BJ (cell line): ENCODE measurements around the gene HHAT. TPM values are rescaled to one million over a fixed set of nuclear protein-coding genes. Genes with fewer than 3 reads are reported as not detected.

Source experiments
- CTCF ChIA-PET: fragments of 350-600 bp; formaldehyde crosslinking; extraction: SDS; loops from one replicate; lab custom pipeline; 2021; ENCODE audit warnings: antibody characterized with exemption, inconsistent platforms; lab: Yijun Ruan, JAX
- POLR2A ChIA-PET: fragments of 300-600 bp; sonication (Branson Sonifier 250); formaldehyde crosslinking; extraction: SDS; loops from one replicate; lab custom pipeline; 2021; ENCODE audit warnings: antibody characterized with exemption; lab: Charles Lee
- DNase-seq: peaks from one replicate; pipeline ENCODE4 v3.0.0-alpha.2; 2011; ENCODE audit warnings: low read depth
- H3K27me3 ChIP-seq: 2 replicates; pipeline ENCODE4 v1.6.0; 2011; ENCODE audit warnings: low read length; ENCODE audit not compliant: control insufficient read depth, insufficient read depth
- H3K36me3 ChIP-seq: 2 replicates; pipeline ENCODE4 v1.5.1; 2011; ENCODE audit warnings: low read length; ENCODE audit not compliant: control insufficient read depth, insufficient read depth
- H3K4me3 ChIP-seq: 2 replicates; pipeline ENCODE4 v1.5.1; 2011; ENCODE audit warnings: low read depth, mild to moderate bottlenecking, control low read depth, low read length
- polyA plus RNA-seq: library from polyadenylated mRNA; depleted of rRNA; stranded (reverse); fragments of >200 nt; gene quantifications from 2 replicates; pipeline ENCODE4 v1.2.3, GENCODE V29; 2011
- TF ChIP-seq, protein P1 (sequence below): IDR thresholded peaks from 2 replicates; pipeline ENCODE4 v1.5.1; 2011; ENCODE audit warnings: low read depth, mild to moderate bottlenecking, control low read depth, inconsistent platforms, low read length, moderate library complexity; ENCODE audit not compliant: insufficient read depth

HHAT gene
- polyA plus RNA-seq, 1 experiment: 6.6 TPM

DNA sequence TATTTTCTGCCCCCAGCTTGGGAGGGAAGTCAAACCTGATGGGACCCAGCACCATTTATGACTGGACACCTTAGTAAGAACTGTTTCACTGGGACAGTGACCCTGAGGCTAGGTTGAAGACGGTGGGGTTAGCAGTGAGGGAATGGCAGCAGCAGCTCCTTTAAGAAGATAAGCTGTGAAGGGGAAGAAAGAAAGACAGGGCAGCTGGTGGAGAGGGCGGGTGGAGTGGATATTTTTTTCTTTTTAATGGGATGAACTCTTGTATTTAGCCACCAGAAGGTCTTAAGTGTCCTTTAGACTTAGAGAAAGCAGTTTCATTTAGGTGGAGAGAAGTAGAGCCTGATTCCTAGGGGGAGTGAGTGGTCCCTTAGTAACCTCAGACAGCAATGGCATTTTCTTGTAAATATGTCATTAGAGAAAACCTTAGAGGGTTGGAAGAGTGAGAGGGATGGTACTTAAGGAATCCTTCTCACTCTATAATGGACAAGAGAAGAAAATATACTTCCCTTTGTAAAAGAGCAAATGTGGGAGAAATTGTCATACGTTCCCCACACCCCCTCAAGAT, 187.5 kb downstream of the HHAT start:
- no peaks in the 10 kb centered on the region for H3K27me3 ChIP-seq
- POLR2A ChIA-PET: interaction anchor here (0.7 kb wide), 1 partner anchor 80 kb away, joined by 4 read pairs; no protein-coding TSS in a partner anchor
- TF ChIP-seq, protein P1, sequence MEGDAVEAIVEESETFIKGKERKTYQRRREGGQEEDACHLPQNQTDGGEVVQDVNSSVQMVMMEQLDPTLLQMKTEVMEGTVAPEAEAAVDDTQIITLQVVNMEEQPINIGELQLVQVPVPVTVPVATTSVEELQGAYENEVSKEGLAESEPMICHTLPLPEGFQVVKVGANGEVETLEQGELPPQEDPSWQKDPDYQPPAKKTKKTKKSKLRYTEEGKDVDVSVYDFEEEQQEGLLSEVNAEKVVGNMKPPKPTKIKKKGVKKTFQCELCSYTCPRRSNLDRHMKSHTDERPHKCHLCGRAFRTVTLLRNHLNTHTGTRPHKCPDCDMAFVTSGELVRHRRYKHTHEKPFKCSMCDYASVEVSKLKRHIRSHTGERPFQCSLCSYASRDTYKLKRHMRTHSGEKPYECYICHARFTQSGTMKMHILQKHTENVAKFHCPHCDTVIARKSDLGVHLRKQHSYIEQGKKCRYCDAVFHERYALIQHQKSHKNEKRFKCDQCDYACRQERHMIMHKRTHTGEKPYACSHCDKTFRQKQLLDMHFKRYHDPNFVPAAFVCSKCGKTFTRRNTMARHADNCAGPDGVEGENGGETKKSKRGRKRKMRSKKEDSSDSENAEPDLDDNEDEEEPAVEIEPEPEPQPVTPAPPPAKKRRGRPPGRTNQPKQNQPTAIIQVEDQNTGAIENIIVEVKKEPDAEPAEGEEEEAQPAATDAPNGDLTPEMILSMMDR: no peak
- DNase-seq: no peak
- no peaks in the 10 kb centered on the region for H3K36me3 ChIP-seq
- CTCF ChIA-PET: interaction anchor here (1.1 kb wide), 1 partner anchor 11 kb away, joined by 3 read pairs; no protein-coding TSS in a partner anchor
- H3K4me3 ChIP-seq: no peak overlapping the region

DNA sequence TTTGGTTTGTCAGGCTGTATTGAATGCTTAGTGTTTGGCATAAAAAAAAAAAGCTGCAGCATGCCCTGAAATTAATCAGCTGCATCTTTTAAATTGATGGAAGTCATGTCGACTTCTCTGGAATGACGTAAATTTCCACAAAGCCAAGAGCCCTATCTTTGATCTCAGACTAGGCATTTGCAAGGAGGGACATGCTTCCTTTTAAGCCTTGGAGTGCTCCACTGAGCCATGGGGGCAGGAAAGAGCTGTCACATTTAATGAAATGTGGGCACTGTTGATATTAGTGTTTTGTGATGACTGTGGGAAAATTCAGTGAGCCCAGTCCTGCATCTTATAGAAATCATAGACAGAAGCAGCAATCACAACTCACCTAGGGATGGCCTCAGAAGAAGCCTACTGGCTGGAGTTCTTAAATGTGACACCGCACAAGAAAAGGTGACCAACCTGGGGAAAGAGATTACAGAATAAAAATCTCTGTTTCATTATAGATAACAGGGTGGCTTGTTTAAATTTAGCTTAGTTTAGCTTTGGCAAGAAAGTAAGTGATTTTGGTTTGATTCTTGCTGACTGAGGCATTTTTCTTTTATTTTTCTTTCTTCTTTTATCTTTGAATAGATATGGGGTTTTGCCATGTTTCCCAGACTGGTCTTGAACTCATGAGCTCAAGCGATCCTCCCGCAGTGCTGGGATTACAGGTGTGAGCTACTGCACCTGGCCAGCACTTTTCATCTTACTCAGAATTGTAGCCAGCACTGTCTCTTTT, 188.2 kb downstream of the HHAT start:
- TF ChIP-seq, protein P1: no peak
- DNase-seq: no peak
- H3K27me3 ChIP-seq: no peaks in the 10 kb centered on the region
- ChIA-PET CTCF (interaction anchor here (0.6 to 1.3 kb wide), 3 partner anchors 10 to 67 kb away, joined by 3 to 4 read pairs (median 3); no protein-coding TSS in a partner anchor), POLR2A (interaction anchor here (0.7 kb wide), 1 partner anchor 80 kb away, joined by 4 read pairs; no protein-coding TSS in a partner anchor)
- H3K36me3 ChIP-seq: no peaks in the 10 kb centered on the region
- no peak overlapping the region for H3K4me3 ChIP-seq

DNA sequence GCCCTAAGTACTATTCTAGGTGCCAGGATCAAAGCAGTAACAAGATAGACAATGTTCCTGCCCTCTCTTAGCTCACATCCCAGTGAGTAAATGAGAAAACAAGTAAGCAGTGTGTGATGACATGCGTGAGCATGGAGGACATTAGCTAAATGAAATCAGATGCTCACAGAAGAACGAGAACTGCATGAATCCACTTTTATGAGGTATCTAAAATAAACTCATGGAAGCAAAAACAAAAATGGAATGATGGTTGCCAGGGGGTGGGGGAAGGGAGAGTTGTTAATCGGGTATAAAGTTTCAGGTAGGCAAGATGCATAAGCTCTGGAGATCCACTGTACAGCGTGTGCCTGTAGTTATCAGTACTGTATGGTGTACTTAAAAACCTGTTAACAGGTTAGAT, 195.1 kb downstream of the HHAT start:
- H3K36me3 ChIP-seq: no peaks in the 10 kb centered on the region
- no peaks in the 10 kb centered on the region for H3K27me3 ChIP-seq
- no peak overlapping the region for H3K4me3 ChIP-seq
- POLR2A ChIA-PET: no interaction called here
- TF ChIP-seq, protein P1: no peak
- CTCF ChIA-PET: interaction anchor here (0.6 kb wide), 1 partner anchor 1511 kb away, joined by 3 read pairs; no protein-coding TSS in a partner anchor
- peak; percentile 62 for DNase-seq

DNA sequence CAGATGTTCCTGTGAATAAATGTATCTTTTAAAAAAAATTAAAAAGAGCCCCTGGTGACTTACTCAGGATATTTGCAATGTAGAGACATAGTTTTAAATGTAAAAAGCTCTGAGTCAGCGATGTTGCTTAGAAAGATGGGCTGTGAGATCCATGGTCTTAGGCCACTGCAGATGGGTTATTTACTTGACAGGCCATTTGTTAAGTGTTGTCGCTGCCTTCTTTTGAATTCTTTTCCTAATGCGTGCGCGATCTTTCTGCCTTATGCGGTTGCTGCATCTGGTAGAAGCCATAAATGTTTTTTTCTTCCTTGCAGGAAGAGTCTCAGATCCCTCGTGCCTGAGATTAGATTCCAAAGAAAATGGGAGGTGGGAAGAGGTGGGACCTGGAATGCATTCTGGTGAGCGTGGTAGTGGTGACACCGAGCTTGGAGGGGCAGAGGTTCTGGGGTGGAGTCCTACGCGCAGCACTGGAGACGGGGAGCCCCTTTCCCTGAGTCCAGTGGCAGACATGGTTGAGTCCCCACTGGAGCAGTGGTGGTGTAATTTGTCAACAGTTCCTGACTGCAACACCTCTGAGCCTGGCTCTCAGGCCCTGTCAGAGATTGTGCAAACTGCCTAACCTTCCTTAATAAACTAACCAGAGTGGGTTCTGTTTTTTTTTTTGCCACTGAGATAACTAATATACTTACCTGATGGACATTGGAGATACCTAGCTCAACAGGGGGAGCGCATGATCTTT, 197.2 kb downstream of the HHAT start:
- Histone ChIP-seq H3K36me3 (no peaks in the 10 kb centered on the region), H3K4me3 (no peak overlapping the region), H3K27me3 (no peaks in the 10 kb centered on the region)
- CTCF ChIA-PET: interaction anchor here (1.2 kb wide), 1 partner anchor 9 kb away, joined by 3 read pairs; no protein-coding TSS in a partner anchor
- POLR2A ChIA-PET: no interaction called here
- TF ChIP-seq, protein P1: no peak
- no peak for DNase-seq
